HepG2 (cell line): ENCODE results near the gene SLC25A25. TPM values are rescaled to one million over a fixed set of nuclear protein-coding genes. Genes with fewer than 3 reads are reported as not detected.
A peak's percentile ranks its signal among the peaks of the same experiment; 100 is the strongest.

Source experiments
- CBFB ChIP-seq: sonication (generic); formaldehyde crosslinking; IDR thresholded peaks from 2 replicates; pipeline ENCODE4 v1.4.0; 2020; ENCODE audit warnings: missing genetic modification reagents
- MZF1 ChIP-seq: sonication (generic); formaldehyde crosslinking; IDR thresholded peaks from 2 replicates; pipeline ENCODE4 v1.8.1; 2023; ENCODE audit warnings: mild to moderate bottlenecking, missing genetic modification reagents, borderline replicate concordance
- ONECUT2 ChIP-seq: sonication (generic); formaldehyde crosslinking; IDR thresholded peaks from 2 replicates; pipeline ENCODE4 v1.4.0; 2020; ENCODE audit warnings: missing genetic modification reagents
- PBX3 ChIP-seq: sonication (generic); formaldehyde crosslinking; IDR thresholded peaks from 2 replicates; pipeline ENCODE4 v1.8.1; 2023; ENCODE audit warnings: missing genetic modification reagents, inconsistent platforms, borderline replicate concordance
- RERE ChIP-seq: IDR thresholded peaks from 2 replicates; pipeline ENCODE4 v1.6.1; 2016; ENCODE audit warnings: low read depth, missing genetic modification reagents, missing compliant biosample characterization
- TBP ChIP-seq: sonication (generic); formaldehyde crosslinking; IDR thresholded peaks from 2 replicates; pipeline ENCODE4 v1.5.0; 2020; ENCODE audit warnings: missing genetic modification reagents
- ZHX1 ChIP-seq: sonication (generic); formaldehyde crosslinking; IDR thresholded peaks from 2 replicates; pipeline ENCODE4 v1.8.1; 2022; ENCODE audit warnings: low read depth, mild to moderate bottlenecking, missing genetic modification reagents
- ZNF12 ChIP-seq: sonication (generic); formaldehyde crosslinking; IDR thresholded peaks from 2 replicates; pipeline ENCODE4 v1.5.0; 2020; ENCODE audit warnings: missing genetic modification reagents
- ZNF326 ChIP-seq: sonication (generic); formaldehyde crosslinking; IDR thresholded peaks from 2 replicates; pipeline ENCODE4 v1.4.0; 2020; ENCODE audit warnings: missing genetic modification reagents, borderline replicate concordance
- ZNF543 ChIP-seq: sonication (generic); formaldehyde crosslinking; IDR thresholded peaks from 2 replicates; pipeline ENCODE4 v1.4.0; 2020; ENCODE audit warnings: mild to moderate bottlenecking, missing genetic modification reagents
- ZNF704 ChIP-seq: sonication (generic); formaldehyde crosslinking; IDR thresholded peaks from 2 replicates; pipeline ENCODE4 v1.8.1; 2023; ENCODE audit warnings: mild to moderate bottlenecking, inconsistent platforms, moderate library complexity, missing genetic modification reagents, borderline replicate concordance
- polyA plus RNA-seq, 8 experiments: library from polyadenylated mRNA; depleted of rRNA in 3 of 8; stranded (reverse) in 7 of 8; unstranded in 1 of 8; fragments of >200 nt; fragmentation: Illumina TruSeq in 4 of 8; extraction: Trizol in 4 of 8; gene quantifications; 2 replicates each; pipeline versions ENCODE4 v1.2.1 to v1.2.3, GENCODE V29; 2011 to 2016; ENCODE audit warnings: low read depth in 4 of 8, missing spikeins in 1 of 8, mixed read lengths in 1 of 8; ENCODE audit not compliant: insufficient read depth in 1 of 8
- total RNA-seq, 5 experiments: library from RNA; depleted of rRNA; stranded (reverse); fragments of >200 nt; fragmentation: Illumina TruSeq; extraction: Trizol; gene quantifications; 2 replicates each; pipeline ENCODE4 v1.2.3, GENCODE V29; 2016; ENCODE audit warnings: low read depth in 1 of 5

SLC25A25 gene
- total and polyA plus RNA-seq, 2 of the 13 experiments (the other 11 are each of a cell fraction or from before 2014, with no cell fraction given): 10.5 to 24.8 TPM

GRCh38 chr9:128056887-128057723, 10.9 kb upstream of the SLC25A25 start (continued):
- TF ChIP-seq MZF1 (CRISPR knock-in tag) (no peak), RERE (CRISPR knock-in tag) (no peak), ZHX1 (0 out of 2 replicates have a peak, but pooled peaks have one; percentile 46), TBP (CRISPR knock-in tag) (no peak), CBFB (no peak), ZNF543 (CRISPR knock-in tag) (no peak), PBX3 (CRISPR knock-in tag) (no peak), ZNF326 (CRISPR knock-in tag) (no peak), ONECUT2 (no peak), ZNF12 (no peak), ZNF704 (no peak)
